HTERT RPE-1 (cell line): ENCODE results near the gene TDRD12.
"Not testable (repeated sequence)": the region's sequence is repeated elsewhere in the genome, so short reads cannot be mapped to it uniquely, and the experiment has no call there.

Experiments used
- in situ Hi-C: fragments of 300-500 bp; cut with MboI; formaldehyde crosslinking; loops from 4 replicates; pipeline ENCODE4 v1.14.3; 2020; ENCODE audit warnings: low sequenced_read_pairs

TDRD12 gene

GRCh38 chr19:32691952-32692726 lies 27.4 kb upstream of the TDRD12 start:
- in situ Hi-C loops, result no loop called here

DNA sequence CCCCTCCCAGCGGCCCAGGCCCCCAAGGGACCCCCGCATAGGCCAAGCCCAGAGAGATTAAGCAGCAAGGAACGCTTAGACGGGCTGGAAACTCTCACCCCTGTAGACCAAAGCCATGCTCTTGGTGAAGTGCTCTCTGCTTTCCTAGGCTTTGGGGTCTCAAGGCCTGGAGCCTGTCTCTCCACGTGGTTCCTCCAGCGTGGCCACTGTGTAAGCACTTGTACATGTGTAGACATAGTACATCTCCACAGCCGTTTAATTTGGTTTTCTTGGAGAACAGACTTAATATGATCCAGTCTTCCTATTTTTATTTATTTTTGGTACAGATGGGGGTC lies 26.9 kb upstream of the TDRD12 start:
- in situ Hi-C loops, result no loop called here

GRCh38 chr19:32693151-32694108 lies 26.1 kb upstream of the TDRD12 start:
- in situ Hi-C loops, result not testable (repeated sequence)

GRCh38 chr19:32694316-32694715 lies 25.3 kb upstream of the TDRD12 start:
- in situ Hi-C loops, result not testable (repeated sequence)

DNA sequence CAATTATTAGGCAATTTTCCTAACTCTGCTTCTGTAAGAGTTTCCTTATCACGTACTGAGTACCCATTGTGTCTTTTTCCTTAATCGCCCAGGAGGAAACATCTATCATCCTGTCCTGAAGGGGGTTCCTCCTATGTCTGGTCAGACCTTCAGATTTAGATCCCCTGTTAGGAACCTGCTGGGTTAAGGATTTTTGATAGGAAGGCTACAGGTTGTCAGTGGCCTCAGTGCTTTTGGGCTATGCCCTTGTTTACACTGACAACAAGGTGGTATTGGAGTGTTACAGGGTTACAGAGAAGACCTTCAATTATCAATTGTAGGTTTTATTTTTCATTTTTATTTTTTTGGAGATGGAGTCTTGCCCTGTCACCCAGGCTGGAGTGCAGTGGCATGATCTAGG lies 24.7 kb upstream of the TDRD12 start:
- in situ Hi-C loops, result not testable (repeated sequence)

DNA sequence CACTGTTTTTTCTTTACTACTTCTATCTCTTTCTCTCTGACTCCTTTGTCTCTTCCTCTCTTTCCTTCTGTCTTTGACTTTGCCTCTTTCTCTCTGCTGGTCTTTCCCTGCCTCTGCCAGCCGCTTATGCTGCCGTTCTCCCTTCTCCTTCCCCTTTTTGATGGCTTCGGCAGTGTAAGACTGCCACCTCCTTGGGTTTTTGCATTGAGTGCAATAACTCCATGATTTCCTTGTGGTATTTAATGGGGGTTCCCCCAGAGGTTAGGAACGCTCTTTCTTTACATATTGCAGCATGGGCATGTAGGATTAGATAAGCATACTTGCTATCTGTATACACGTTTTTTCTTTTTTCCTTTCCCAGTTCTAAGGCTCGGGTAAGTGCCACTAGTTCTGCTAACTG lies 24.1 kb upstream of the TDRD12 start:
- in situ Hi-C loops, result not testable (repeated sequence)

DNA sequence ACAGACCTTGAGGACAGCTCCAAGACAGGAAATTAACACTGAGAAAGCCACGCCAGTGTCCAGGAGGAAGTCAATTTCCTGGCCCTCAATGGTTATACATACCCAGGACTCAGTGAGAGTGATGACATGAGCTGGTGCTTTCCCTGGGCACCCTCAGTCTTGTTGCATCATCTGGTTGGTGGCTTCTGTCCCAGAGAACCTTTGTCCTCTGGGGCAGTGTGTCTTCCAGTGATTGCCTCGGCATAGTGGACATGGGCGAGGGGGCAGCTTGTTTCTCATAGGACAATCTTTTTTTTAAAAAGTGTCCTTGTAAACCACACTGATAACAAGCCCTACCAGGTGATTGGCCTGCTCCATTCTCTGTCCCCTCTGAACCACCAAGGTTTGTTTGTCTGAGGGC lies 22.8 kb upstream of the TDRD12 start:
- in situ Hi-C loops, result not testable (repeated sequence)

DNA sequence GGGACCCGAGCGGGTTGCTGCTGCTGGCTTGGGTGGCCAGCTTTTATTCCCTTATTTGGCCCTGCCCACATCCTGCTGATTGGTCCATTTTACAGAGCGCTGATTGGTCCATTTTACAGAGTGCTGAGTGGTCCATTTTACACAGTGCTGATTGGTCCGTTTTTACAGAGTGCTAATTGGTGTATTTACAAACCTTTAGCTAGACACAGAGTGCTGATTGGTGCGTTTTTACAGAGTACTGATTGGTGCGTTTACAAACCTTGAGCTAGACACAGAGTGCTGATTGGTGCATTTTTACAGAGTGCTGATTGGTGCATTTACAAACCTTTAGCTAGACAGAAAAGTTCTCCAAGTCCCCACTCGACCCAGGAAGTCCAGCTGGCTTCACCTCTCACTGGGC lies 19.4 kb upstream of the TDRD12 start:
- in situ Hi-C loops, result not testable (repeated sequence)

DNA sequence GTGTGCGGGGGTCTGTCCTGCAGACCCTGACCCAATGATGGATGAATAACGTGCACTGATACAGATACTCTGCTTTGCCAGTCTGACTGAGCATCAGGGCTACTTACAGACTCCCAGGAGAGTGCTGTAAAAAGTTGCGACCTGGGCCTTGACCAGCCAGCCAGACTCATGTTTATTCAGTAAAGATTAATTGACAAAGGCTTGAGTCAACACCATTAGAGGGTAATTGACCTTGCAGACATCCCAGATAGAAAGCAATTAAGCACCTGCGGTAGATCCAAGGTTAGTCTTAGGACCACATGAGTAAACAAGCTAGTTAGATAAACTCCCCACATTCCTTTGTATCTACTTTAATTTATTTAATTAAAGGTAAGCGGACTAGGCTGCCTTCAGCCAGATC lies 17.6 kb upstream of the TDRD12 start:
- in situ Hi-C loops, result no loop called here

GRCh38 chr19:32704006-32704405 lies 15.6 kb upstream of the TDRD12 start:
- in situ Hi-C loops, result not testable (repeated sequence)

DNA sequence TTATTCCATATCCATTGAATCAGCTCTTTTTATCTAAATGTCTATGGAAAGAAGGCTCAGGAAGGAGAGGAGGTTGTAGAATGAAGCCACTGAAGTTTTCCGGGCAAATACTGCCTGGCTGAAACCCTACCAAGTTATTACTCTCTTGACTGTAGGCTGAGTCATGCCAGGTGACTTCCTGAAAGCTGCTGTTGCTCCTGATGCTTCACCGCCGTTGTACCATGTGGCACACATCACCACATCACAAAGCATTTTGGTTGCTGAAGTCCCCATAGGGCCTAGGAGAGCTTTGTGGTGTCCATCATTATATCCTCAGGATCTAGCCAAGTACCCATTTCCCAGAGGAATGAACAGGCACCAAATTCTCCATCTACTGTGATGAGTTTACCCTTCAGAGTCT lies 11.1 kb upstream of the TDRD12 start:
- in situ Hi-C loops, result no loop called here

DNA sequence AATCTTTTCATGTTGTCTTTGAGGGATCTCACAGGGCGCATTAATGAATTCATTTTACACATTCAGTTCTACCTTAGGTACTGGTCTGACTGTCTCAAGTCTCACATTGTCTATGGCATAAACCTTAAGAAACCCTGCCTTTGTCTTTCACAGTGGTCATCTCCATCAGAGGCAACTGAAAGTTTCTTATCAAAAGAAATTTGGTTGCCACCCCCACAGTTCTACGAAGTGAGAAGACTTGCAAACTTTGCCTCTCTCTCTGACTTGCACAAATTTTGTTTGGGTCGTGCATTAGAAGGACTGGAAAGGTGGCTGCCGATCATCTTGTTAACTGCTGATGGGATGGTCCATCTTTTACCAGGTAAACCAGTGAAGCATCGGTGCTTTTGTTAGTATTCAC lies 10.5 kb upstream of the TDRD12 start:
- in situ Hi-C loops, result no loop called here

GRCh38 chr19:32711747-32712146 lies 7.8 kb upstream of the TDRD12 start:
- in situ Hi-C loops, result no loop called here

GRCh38 chr19:32716203-32716602 lies 3.4 kb upstream of the TDRD12 start:
- in situ Hi-C loops, result not testable (repeated sequence)

DNA sequence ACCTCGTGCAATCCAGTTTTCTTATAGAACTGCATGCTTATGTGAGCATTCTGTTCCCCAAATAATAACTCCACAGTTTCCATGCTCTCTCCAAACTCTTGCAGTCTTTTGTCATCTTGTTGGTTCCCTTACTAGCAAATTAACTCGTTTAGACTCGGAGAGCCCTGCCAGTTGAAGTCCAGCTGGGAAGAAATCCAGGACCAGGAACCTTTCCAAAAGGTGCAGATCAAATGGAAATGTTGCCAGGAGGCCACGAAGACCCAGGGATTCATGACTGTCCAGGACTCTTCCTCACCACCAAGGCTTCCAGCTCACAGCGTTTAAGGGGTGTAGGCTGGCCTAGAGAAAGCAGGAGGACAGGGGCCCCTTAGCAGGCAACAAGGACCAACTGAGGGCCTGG lies 2.1 kb upstream of the TDRD12 start:
- in situ Hi-C loops, result no loop called here

DNA sequence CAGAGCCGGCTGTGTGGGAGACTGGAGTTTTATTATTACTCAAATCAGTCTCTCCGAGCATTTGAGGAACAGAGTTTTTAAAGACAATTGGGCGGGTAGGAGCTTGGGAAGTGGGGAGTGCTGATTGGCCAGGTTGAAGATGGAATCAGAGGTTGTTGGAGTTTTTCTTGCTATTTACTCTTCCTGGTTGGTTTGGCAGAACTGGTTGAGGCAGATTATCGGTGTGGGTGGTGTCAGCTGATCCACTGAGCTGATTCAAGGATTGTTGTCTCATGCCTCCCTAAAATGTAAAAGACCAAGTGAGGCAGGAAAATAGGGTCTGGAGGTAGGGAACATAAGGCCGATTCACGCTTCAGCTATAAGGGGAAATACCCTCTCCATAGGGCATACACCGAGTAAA lies 1.3 kb upstream of the TDRD12 start:
- in situ Hi-C loops, result no loop called here

GRCh38 chr19:32720216-32720935 lies 809 bp downstream of the TDRD12 start:
- in situ Hi-C loops, result no loop called here

GRCh38 chr19:32720936-32721250 lies 1.3 kb downstream of the TDRD12 start:
- in situ Hi-C loops, result no loop called here

GRCh38 chr19:32735936-32736335 lies 16.4 kb downstream of the TDRD12 start:
- in situ Hi-C loops, result no loop called here

DNA sequence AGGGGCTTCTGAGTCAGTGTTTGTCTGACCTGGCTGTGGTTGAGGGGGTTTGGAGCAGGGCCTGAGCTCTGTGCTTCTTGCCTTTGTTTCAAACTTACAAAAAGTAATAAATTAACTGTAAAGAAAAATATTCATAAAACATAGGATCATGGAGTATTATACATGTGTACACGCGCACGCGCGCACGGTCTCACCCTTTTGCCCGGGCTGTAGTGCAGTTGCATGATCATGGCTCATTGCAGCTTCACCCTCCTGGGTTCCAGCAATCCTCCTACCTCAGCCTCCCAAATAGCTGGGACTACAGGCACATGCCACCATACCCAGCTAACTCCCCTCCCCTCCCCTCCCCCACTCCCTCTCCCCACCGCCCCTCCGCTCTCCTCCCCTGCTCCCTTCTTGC lies 23.5 kb downstream of the TDRD12 start:
- in situ Hi-C loops, result no loop called here

DNA sequence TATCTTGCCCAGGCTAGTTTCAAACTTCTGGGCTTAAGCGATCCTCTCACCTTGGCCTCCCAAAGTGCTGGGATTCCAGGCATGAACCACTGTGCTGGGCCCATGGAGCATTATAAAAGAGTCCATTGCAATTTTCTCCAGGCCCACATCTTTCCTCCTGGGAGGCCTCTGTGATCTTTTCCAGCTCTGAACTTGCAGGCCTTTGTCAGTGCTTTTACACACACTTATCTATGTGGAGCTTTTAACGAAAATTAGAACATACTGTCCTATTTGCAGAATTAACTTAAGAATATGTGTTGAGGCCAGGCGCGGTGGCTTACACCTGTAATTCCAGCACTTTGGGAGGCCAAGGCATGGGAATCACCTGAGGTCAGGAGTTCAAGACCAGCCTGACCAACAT lies 23.9 kb downstream of the TDRD12 start:
- in situ Hi-C loops, result no loop called here
